Progenitor cell of endocrine pancreas (in vitro differentiated cells): ENCODE measurements around the gene ANKRD45. TPM values are rescaled to one million over a fixed set of nuclear protein-coding genes. Genes with fewer than 3 reads are reported as not detected.
"Not testable (repeated sequence)": the region's sequence is repeated elsewhere in the genome, so short reads cannot be mapped to it uniquely, and the experiment has no call there.

Source experiments
- DNase-seq: peaks from one replicate; pipeline ENCODE4 v3.0.0; 2021; ENCODE audit warnings: low spot score; ENCODE audit not compliant: unreplicated experiment
- H3K27ac Mint-ChIP-seq: 2 replicates; pipeline ENCODE4 v1.8.0; 2021; ENCODE audit warnings: mild to moderate bottlenecking, moderate library complexity, mixed read lengths
- H3K27me3 Mint-ChIP-seq: 2 replicates; pipeline ENCODE4 v1.8.0; 2021; ENCODE audit warnings: mixed read lengths
- H3K36me3 Mint-ChIP-seq: 2 replicates; pipeline ENCODE4 v1.8.0; 2022; ENCODE audit warnings: mixed read lengths; ENCODE audit not compliant: insufficient read depth
- H3K4me1 Mint-ChIP-seq: 2 replicates; pipeline ENCODE4 v1.8.0; 2021; ENCODE audit warnings: low read depth, mixed read lengths
- H3K4me3 Mint-ChIP-seq: 2 replicates; pipeline ENCODE4 v1.8.0; 2021; ENCODE audit warnings: low read depth, mild to moderate bottlenecking, moderate library complexity, mixed read lengths
- H3K9me3 Mint-ChIP-seq: 2 replicates; pipeline ENCODE4 v1.8.0; 2021; ENCODE audit warnings: low read depth, mixed read lengths
- total RNA-seq: library from RNA; stranded (reverse); gene quantifications from 2 replicates; pipeline ENCODE4 v1.2.1, GENCODE V29; 2021
- TF ChIP-seq, protein P1 (sequence below): fragments of 200-600 bp; sonication (generic); IDR thresholded peaks from one replicate; pipeline ENCODE4 v1.5.0; 2021; ENCODE audit warnings: antibody characterized with exemption, mild to moderate bottlenecking; ENCODE audit not compliant: unreplicated experiment

ANKRD45 gene
- total RNA-seq, 1 donor from 2014 or later, result 1.2 TPM

DNA sequence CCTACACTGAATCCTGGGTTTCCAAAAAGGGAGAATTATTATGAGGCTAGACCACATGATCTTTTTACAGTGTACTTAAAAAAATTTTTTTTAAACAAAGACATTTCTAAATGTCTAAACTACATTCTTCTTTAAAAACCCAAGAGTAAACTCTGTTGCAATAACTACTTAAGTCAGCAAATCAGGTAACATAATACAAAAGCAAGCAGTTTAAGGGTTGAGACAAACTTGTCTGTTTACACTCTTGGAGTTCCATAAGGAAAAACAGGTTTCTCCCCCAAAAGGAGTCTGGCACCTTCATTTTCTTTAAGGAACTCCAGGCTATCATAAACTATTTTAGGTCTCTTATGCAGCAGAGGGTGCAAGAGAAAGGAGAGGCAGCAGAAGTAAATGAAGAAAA is 12.5 kb upstream of the ANKRD45 start:
- peaks cover 17% of the 10 kb centered on the region for H3K9me3 Mint-ChIP-seq
- H3K27me3 Mint-ChIP-seq, result no peaks in the 10 kb centered on the region
- H3K27ac Mint-ChIP-seq, result no peak overlapping the region
- H3K4me3 Mint-ChIP-seq, result no peak overlapping the region
- peaks cover 5% of the 10 kb centered on the region for H3K36me3 Mint-ChIP-seq
- H3K4me1 Mint-ChIP-seq, result no peaks in the 10 kb centered on the region
- no peak for DNase-seq
- TF ChIP-seq, protein P1, sequence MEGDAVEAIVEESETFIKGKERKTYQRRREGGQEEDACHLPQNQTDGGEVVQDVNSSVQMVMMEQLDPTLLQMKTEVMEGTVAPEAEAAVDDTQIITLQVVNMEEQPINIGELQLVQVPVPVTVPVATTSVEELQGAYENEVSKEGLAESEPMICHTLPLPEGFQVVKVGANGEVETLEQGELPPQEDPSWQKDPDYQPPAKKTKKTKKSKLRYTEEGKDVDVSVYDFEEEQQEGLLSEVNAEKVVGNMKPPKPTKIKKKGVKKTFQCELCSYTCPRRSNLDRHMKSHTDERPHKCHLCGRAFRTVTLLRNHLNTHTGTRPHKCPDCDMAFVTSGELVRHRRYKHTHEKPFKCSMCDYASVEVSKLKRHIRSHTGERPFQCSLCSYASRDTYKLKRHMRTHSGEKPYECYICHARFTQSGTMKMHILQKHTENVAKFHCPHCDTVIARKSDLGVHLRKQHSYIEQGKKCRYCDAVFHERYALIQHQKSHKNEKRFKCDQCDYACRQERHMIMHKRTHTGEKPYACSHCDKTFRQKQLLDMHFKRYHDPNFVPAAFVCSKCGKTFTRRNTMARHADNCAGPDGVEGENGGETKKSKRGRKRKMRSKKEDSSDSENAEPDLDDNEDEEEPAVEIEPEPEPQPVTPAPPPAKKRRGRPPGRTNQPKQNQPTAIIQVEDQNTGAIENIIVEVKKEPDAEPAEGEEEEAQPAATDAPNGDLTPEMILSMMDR, result no peak

DNA sequence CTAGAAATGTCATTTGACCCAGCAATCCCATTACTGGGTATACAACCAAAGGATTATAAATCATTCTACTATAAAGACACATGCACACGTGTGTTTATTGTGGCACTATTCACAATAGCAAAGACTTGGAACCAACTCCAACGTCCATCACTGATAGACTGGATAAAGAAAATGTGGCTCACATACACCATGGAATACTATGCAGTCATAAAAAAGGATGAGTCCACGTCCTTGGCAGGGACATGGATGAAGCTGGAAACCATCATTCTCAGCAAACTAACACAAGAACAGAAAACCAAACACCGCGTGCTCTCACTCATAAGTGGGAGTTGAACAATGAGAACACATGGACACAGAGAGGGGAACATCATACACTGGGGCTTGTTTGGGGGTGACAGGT is 10.5 kb upstream of the ANKRD45 start:
- H3K4me1 Mint-ChIP-seq, H3K4me3 Mint-ChIP-seq, H3K27ac Mint-ChIP-seq, H3K27me3 Mint-ChIP-seq, DNase-seq, H3K36me3 Mint-ChIP-seq: not testable (repeated sequence)
- H3K9me3 Mint-ChIP-seq, result peaks cover 20% of the 10 kb centered on the region

DNA sequence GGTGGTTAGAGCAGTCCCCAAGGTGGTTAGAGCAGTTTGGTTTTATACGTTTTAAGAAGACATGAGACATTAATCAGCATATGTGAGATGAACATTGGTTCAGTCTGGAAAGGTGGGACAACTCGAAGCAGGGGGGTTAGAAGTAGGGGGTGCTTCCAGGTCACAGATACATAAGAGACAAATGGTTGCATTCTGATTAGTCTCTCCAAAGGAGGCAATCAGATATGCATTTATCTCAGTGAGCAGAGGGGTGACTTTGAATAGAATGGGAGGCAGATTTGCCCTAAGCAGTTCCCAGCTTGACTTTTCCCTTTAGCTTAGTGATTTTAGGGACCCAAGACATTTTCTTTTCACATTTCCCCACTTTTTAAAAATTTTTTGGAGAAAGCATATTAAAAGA is 4.8 kb upstream of the ANKRD45 start:
- not testable (repeated sequence) for H3K4me1 Mint-ChIP-seq, H3K36me3 Mint-ChIP-seq, H3K27me3 Mint-ChIP-seq, DNase-seq, H3K4me3 Mint-ChIP-seq, H3K27ac Mint-ChIP-seq
- H3K9me3 Mint-ChIP-seq, result peaks cover 19% of the 10 kb centered on the region

DNA sequence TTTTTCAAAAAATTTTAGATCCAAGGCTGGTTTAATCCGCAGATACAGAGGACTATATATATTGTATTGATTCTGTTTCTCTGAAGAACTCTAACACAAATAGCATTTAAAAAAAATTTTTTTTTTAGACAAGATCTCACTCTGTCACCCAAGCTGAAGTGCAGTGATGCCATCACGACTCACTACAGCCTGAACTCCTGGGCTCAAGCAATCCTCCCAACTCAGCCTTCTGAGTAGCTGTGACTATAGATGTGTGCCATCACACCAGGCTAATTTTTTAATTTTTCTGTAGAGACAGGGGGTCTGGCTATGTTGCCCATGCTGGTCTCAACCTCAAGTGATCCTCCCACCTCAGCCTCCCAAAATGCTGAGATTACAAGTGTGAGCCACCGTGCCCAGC is 3.0 kb downstream of the ANKRD45 start:
- Mint-ChIP-seq H3K9me3 (no peaks in the 10 kb centered on the region), H3K27me3 (peaks cover 6% of the 10 kb centered on the region), H3K27ac (no peak overlapping the region), H3K36me3 (no peaks in the 10 kb centered on the region), H3K4me1 (peaks cover 3% of the 10 kb centered on the region), H3K4me3 (no peak overlapping the region)
- TF ChIP-seq, protein P1, result no peak
- DNase-seq, result no peak

DNA sequence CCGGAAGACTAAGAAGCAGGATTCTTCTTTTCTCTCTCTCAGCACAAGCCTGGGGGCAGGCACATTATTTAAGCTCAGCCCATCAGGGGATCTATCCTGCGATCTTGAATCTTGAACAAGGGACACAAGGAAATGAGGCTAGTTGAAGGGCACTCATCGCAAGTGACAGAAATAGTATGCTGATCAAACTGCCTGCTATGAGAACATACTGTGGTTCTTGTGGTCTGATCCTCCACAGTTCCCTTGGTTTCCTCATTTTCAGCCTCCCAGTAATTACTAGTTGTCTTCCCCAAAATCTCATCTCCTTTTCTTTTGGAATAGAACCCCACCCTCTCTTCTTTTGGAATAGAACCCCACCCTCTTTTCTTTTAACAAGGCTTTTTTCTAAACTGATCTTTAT is 6.5 kb downstream of the ANKRD45 start:
- no peak for DNase-seq
- Mint-ChIP-seq H3K27ac (no peak overlapping the region), H3K4me1 (no peaks in the 10 kb centered on the region), H3K36me3 (no peaks in the 10 kb centered on the region), H3K9me3 (no peaks in the 10 kb centered on the region), H3K4me3 (no peak overlapping the region), H3K27me3 (no peaks in the 10 kb centered on the region)
- TF ChIP-seq, protein P1, result no peak

DNA sequence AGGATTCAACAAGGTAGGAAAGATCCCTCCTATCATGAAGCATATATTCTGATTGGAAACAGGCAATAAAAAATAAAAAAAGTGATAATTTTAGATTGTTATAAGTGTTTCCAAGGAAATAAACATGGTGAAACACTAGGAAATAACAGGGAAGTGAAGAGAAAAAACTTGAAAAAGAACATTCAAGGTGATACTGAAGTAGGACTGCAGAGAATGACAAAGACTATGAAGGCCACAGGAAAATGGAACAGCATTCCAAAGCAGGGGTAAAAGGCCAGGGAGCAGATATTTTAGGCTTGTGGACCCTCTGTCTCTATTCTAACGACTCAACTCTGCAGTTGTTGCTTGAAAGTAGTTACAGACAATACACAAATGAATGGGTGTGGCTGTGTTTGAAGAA is 7.9 kb downstream of the ANKRD45 start:
- TF ChIP-seq, protein P1, result no peak
- H3K9me3 Mint-ChIP-seq, result no peaks in the 10 kb centered on the region

More for the DNA sequence above, 7.9 kb downstream of the ANKRD45 start:
- no peaks in the 10 kb centered on the region for H3K4me1 Mint-ChIP-seq
- H3K27me3 Mint-ChIP-seq, result no peaks in the 10 kb centered on the region
- H3K27ac Mint-ChIP-seq, result no peak overlapping the region
- DNase-seq, result no peak
- no peaks in the 10 kb centered on the region for H3K36me3 Mint-ChIP-seq
- no peak overlapping the region for H3K4me3 Mint-ChIP-seq
